GM21447 (cell line): ENCODE measurements around the gene HLCS.

Experiments
- ATAC-seq: cut with Tn5 transposase; IDR thresholded peaks from one replicate; pipeline ENCODE4 v1.9.1; 2021; ENCODE audit not compliant: unreplicated experiment

Gene HLCS

GRCh38 chr21:36728371-36729111 is 237.9 kb downstream of the HLCS start:
- no peak for ATAC-seq

- no peak for ATAC-seq
Observed at GRCh38 chr21:36727866-36728265, 238.6 kb downstream of the HLCS start.

GRCh38 chr21:36725793-36726386 is 240.6 kb downstream of the HLCS start:
- ATAC-seq, result no peak

- no peak for ATAC-seq
Observed at GRCh38 chr21:36724660-36725059, 241.8 kb downstream of the HLCS start.

GRCh38 chr21:36723371-36723881 is 243.0 kb downstream of the HLCS start:
- no peak for ATAC-seq

GRCh38 chr21:36722370-36723368 is 243.8 kb downstream of the HLCS start:
- ATAC-seq, result no peak

- ATAC-seq, result no peak
Observed at GRCh38 chr21:36721817-36722216, 244.7 kb downstream of the HLCS start.

- no peak for ATAC-seq
Observed at GRCh38 chr21:36719614-36720013, 246.9 kb downstream of the HLCS start.

- ATAC-seq, result no peak
Observed at GRCh38 chr21:36718951-36719501, 247.4 kb downstream of the HLCS start.

- ATAC-seq, result no peak
Observed at GRCh38 chr21:36717976-36718375, 248.5 kb downstream of the HLCS start.

- ATAC-seq, result no peak
Observed at GRCh38 chr21:36716836-36717235, 249.6 kb downstream of the HLCS start.

GRCh38 chr21:36716387-36716786 is 250.1 kb downstream of the HLCS start:
- ATAC-seq, result no peak

- ATAC-seq, result no peak
Observed at GRCh38 chr21:36713746-36714145, 252.7 kb downstream of the HLCS start.

- ATAC-seq, result no peak
Observed at GRCh38 chr21:36710729-36711048, 255.8 kb downstream of the HLCS start.

GRCh38 chr21:36709868-36710728 is 256.4 kb downstream of the HLCS start:
- ATAC-seq, result no peak

GRCh38 chr21:36709030-36709867 is 257.2 kb downstream of the HLCS start:
- no peak for ATAC-seq

GRCh38 chr21:36708286-36709029 is 258.0 kb downstream of the HLCS start:
- ATAC-seq, result no peak

- no peak for ATAC-seq
Observed at GRCh38 chr21:36707763-36708285, 258.6 kb downstream of the HLCS start.
